A204.1 (cell line): ENCODE measurements around the gene ATG9B.
"Not testable (repeated sequence)": the region's sequence is repeated elsewhere in the genome, so short reads cannot be mapped to it uniquely, and the experiment has no call there.

Experiments
- FAIRE-seq: peaks from 2 replicates; lab custom pipeline; 2012; peaks lifted over from hg19 to GRCh38; lab: Jason Lieb, UNC

Gene ATG9B

DNA sequence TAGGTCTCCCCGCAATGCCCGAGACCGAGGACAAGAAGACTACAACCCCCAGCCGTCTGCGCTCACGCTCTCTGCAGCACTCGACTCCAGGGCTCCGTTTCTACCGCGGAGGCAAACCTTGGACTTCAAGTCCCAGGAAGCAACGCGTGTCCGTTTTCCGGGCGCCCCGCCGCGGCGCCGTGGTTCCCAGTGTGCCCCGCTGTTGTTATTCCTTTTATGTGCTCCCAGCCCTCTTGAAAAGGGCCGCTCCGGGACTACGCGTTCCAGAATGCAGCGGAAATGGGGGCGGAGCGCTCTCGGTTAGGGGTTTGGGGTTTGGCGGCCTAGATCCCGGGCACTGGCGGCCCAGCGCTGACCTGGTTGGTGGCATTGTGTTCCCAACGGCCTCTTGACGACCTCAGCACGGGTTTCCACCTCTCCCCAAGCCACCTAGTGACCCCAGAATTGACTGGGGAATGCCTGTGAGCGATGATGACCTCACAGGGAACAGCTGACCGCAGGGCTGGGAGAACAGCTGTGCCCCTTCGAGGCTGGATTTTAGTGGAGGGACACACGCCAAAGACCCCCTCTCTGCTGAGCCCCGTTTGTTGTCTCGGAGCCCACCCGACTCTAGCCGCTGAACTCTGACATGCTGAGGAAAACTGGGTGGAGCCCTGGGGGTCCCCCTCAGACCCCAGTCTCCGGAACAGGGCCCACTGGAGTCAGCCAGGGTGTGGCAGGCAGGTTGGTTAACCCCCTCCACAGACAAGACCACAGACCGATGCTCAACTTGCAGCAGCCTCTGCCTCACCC is 33.9 kb upstream of the ATG9B start:
- FAIRE-seq = peak; percentile 99

DNA sequence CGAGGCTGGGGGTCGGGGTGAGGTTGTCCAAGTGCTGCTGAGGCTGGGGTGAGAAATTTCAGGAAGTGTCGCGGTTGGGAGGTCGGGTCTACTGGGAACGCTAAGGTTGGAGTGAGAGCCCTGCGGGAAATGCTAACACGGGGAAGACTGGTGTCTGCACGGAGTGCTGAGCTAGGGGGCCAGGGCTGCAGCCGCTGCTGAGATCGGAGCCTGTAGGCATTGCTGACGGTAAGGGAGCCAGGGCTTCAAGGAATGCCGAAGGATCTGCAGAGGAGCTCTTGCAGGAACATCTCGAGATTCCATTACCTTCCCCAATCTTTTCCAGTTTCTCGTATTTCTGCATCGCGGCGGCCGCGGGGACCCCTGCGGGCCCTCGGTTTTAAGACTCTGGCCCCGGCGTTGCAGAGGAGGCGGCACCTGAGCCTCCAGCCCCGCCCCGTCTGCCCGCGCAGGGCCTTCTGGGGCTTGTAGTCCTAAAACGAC is 33.3 kb upstream of the ATG9B start, which contains the start of gene CDK5:
Gene CDK5, minus strand, starts transcription at position 392 of the 483 bp plus-strand sequence. Its CDS starts 49 bp downstream, at position 343.
- FAIRE-seq = no peak

DNA sequence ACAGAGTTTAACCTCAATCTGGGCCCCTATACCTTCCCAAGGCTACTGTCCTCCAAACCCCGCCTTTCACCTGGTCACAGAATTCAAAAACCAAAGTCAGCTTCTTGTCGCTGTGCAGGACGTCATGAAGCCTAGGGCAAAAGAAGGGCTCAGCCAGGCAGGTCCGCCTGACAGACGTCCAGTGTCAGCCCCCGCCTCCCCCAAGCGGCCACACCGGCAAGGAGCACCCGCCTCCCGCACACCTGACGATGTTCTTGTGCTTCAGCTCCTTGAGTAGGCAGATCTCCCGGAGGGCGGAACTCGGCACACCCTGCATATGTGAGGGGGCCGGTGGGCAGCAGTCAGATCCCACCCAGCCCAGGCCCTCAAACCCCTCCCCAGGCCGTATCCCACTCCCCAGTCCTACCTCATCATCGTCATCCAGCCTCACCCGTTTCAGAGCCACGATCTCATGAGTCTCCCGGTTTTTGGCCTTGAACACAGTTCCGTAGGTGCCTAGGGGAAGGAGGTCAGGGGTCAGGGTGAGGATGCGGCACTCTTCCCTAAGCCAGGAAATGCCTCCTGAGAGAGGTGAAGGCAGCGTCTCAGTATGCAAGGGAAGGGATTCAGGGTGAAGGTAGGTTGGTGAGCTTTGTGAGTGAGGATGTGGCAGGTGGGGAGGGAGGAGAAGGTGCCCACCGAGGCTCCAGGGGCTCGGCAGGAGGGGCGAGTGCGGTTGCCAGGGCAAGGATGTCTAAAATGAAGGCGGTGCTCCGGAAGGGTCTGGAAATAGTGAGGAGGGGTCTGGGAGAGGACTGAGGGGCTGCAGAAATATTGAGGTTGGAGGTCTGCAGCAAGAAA is 32.6 kb upstream of the ATG9B start:
- no peak for FAIRE-seq

DNA sequence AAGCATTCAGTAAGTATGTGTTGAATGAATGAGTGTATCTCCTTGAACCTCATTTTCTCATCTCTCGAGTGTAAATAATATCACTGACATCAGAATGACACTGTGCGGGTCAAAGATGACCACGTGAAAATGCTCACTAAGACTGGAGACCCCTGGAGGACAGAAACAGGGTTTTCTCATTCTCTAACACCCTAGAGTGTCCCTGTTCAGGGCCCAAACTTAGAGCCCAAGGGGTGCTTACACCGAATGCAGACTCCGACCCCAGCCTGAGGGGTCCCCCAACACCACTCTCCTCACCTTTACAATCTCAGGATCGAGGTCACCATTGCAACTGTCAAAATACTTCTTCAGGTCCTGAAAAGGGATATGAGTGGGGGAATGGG is 32.0 kb upstream of the ATG9B start:
- FAIRE-seq = no peak

DNA sequence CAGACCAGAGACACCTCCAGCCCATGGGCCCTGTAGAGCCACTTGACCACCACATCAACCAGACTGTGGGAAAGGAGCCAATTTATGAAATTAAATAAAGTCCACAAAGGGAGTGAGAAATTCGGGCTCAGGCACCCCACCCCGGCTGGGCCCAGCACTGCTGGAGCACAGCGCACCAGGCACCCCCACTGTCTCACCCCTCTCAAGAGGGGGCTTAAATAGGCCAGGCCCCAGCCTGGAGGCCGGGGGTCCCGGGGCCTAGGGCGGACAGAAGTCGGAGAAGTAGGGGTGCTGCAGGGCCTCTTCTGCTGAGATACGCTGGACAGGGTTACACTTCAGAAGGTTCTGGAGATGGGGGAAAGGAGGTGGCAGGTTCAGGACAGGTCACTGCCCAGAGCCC is 29.5 kb upstream of the ATG9B start:
- FAIRE-seq = no peak

DNA sequence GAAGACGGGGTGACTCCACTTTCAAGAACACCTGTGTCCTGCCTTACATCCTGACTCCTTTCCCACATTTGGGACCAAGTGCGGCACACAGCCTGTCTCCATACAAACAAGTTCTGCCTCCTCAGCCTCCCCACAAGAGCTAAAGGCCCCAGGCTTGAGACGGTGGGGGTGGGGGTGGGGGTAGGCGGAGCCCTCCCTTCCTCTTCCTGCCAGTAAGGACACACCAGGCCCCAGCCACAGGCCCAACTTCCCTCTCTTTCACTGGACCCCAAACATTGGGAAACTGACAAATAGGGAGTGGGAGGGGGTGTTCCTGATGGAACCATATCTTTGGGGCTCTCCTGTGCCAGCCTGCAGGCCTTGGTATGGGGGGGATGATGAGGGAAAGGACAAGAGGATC is 28.8 kb upstream of the ATG9B start:
- no peak for FAIRE-seq

DNA sequence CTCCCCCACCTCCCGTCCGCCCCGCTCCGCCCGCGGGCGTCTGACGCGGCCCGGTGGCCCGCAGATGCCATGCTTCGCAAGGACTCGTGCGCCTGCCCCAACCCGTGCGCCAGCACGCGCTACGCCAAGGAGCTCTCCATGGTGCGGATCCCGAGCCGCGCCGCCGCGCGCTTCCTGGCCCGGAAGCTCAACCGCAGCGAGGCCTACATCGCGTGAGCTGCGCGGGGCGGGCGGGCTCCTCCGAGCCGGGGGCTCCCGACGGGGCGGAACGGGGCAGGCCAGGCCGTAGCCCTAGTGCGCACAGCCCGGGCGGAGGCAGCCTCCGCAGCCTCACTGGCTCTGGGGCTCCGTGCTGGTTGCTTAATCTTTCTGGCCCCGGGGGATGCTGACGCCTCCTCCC is 26.8 kb upstream of the ATG9B start:
- FAIRE-seq = no peak

DNA sequence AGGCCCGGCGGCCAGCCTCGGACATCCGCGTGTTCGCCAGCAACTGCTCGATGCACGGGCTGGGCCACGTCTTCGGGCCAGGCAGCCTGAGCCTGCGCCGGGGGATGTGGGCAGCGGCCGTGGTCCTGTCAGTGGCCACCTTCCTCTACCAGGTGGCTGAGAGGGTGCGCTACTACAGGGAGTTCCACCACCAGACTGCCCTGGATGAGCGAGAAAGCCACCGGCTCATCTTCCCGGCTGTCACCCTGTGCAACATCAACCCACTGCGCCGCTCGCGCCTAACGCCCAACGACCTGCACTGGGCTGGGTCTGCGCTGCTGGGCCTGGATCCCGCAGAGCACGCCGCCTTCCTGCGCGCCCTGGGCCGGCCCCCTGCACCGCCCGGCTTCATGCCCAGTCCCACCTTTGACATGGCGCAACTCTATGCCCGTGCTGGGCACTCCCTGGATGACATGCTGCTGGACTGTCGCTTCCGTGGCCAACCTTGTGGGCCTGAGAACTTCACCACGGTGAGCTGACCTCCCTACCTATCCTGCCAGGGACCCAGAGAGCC is 24.7 kb upstream of the ATG9B start:
- FAIRE-seq = no peak

DNA sequence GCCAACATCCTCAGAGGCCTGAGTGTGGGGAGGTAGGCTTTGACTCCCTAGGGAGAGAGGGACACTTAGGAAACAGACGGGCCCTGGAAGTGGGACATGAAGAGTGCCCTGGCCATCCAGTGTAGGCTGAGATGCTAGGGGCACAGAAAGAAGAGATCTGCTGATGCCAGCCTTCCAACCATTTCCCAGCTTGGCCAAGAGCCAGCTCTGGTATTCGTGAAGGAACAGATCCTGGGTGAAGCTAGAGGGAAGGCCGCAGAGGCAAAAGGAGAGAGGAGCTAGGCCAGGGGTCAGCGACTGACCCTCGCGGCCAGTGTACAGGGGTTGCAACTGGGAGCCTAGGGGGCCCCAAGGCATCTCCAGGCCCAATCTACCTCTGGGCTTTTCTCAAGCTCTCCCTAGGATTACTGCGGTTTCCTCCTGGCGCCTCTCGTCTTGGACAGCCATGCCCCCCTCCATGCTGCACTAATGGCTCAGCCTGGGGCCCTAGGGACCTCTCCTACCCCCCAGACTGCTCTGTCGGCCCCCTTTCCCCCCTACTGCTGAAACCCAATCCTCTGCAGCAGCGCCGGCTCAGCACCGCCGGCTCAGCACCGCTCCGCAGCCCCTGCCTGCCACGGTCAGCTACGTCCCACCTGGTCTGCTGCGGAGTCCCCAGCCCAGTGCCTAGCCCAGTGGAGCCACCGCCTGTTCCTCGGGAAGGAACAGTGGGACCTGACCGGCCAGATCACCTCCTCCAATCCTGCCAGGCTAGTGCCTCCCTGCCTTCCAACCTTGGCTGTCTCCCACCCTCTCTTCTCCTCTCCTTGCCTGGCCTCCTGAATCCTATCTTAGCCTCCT is 23.9 kb upstream of the ATG9B start, which contains the start of gene ASIC3:
Gene ASIC3, plus strand, starts transcription at position 556 of the 840 bp plus-strand sequence. CDS start 355 bp downstream, outside the sequence.
- no peak for FAIRE-seq

DNA sequence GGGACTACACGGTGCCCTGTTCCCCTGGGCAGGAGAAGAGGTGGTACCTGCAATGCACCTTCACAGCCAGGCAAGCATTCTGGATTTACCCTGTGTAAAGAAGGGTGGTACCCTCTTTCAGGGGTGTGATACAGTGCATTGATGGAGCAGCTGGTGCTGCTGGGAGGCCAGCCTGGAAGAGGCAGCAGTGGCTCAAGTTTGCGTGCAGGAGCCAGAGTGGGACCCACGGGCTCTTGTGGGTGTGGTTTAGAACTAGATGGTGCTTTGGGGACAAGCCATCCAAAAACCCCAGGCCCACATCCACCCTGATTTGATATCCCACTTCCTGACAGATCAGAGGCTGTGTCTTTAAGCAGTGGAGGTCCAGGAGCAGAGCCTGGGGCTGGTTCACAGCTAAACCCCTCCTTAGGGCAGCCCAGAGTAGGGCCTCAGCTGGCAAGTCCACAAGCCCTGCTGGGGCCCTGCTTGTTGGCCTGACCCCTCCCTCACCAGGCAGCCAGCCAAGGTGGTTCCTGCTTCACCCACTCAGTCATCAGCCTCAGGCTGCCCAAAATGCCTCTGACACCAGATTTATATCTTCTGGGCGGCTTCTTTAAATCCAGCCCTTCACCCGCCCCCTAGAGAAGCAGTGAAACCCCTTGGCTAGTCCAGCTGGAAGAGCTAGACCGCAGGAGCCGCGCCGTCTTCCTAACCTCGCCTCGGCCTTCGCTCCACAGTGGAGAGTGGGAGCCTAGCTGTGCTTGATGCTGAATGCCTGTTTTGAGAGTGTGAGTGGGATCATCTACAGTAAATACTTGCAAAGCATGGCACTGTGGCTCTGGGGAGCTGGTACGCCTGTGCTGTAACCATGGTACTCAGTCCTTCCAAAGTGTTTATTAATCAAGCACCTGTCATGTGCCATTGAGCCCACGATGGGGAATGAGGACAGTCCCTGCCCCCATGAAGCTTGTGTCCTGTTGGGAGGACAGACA is 22.6 kb upstream of the ATG9B start:
- FAIRE-seq = no peak

DNA sequence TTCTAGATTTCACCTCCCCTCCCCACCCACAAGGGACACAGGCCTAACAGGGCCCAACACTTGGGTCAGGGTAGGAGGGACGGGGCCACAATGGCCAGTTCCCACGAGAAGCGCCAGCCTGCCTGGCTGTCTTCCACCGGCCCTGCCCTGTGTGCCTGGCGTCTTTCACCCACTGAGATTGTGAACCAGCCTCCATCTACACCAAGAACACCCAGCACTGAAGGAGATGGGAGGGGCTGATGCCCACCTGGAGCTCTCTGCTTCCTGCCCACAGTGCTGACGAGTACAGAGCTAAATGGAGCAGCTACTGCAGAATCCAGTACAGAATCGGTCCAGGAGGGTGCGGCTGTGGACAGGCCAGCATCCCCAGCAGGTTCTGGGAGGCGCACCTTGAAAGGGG is 21.7 kb upstream of the ATG9B start:
- no peak for FAIRE-seq

DNA sequence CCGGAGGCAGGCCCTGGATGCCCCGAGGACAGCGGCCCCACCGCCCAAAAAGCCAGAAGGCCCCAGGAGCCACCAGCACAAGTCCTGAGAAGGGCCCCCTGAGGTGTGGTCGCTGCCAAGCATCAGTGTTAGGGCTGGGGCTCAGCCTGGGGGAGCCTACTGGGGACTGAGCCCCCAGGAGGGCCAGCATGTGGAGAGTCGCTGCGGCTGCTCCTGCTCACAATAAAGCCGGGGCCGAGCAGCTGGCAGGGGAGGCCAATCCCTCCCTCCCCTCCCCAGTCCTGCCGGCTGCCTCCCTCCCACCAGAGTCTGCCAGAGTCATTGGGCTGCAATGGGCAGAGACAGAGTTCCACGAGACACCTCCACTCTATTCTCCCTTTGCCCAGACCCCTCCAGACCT is 21.0 kb upstream of the ATG9B start:
- no peak for FAIRE-seq

DNA sequence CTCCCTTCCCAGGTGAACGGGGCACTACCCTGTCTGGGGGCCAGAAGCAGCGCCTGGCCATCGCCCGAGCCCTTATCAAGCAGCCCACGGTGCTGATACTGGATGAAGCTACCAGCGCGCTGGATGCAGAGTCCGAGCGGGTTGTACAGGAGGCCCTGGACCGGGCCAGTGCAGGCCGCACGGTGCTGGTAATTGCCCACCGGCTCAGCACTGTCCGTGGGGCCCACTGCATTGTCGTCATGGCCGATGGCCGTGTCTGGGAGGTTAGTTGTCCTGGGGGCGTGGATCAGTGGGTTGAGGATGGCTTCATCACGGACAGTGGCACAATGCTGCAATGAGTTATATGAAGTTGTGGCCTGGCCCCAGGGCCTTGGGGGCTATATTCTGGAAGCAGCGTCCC is 19.7 kb upstream of the ATG9B start:
- FAIRE-seq = no peak

DNA sequence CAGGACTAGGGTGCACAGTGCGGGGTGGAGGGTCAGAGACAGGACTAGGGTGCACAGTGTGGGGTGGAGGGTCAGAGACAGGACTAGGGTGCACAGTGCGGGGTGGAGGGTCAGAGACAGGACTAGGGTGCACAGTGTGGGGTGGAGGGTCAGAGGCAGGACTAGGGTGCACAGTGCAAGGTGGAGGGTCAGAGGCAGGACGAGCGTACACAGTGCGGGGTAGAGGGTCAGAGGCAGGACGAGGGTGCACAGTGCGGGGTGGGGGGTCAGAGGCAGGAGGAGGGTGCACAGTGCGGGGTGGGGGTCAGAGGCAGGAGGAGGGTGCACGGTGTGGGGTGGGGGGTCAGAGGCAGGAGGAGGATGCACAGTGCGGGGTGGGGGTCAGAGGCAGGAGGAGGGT is 19.2 kb upstream of the ATG9B start:
- not testable (repeated sequence) for FAIRE-seq

DNA sequence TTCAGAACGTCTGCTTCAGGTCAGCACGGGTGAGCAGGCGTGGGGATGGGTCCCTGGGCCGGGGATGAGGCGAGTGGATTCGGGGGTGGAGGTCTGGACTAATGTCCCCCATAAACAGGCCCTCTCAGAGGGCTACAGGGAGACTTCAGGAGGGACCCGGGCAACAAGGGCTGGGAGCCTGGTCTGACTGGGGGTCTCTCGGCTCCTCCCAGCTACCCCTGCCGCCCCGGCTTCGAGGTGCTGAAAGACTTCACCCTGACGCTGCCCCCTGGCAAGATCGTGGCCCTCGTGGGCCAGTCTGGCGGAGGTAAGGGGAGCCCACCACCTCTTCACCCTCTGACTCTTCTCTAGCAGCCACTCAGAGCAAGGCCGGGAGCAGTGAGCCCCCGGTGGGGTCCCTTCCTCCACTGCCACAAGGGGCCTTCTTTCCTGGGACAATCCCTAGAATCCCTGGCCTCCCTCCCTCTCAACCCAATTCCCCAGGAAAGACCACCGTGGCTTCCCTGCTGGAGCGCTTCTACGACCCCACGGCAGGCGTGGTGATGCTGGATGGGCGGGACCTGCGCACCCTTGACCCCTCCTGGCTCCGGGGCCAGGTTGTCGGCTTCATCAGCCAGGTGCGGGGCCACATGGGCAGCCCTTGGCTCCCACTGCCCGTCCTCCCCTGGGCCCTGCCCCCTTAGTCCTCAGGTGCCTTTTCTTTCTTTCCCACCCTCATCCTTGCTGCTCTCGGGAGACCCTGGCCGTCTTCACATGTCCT is 16.5 kb upstream of the ATG9B start:
- no peak for FAIRE-seq

DNA sequence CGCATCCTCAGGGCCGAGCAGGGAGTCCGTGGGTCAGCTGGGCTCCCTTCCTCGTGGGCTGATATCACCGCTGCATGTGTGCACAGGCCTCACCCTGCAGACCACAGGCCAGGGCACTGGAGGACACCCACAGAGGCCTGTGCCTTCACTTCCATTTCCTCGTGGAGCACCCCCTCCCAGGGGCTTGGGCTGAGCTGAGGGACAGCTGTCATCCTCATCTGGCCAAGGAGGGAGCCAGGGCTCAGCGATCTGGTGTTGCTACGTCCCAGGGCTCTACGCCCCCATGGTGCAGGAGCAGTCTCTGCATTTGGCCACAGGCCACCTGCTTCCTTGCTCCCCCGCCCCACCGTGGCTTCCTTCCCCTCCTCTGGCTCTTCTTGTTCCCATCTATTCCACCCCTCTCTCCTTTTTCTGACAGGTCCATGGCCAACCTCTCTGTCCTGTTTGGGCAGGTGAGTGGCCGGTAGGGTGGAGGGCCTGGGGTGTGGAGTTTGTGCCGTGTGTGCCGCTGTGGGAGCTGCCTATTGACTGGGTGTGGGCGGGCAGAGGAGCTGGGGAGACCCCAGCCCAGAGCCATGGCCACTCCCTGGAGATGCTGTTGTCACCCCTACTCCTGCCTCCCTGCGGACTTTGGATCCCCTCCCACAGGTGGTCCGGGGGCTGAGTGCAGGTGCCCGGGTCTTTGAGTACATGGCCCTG is 15.7 kb upstream of the ATG9B start:
- no peak for FAIRE-seq

DNA sequence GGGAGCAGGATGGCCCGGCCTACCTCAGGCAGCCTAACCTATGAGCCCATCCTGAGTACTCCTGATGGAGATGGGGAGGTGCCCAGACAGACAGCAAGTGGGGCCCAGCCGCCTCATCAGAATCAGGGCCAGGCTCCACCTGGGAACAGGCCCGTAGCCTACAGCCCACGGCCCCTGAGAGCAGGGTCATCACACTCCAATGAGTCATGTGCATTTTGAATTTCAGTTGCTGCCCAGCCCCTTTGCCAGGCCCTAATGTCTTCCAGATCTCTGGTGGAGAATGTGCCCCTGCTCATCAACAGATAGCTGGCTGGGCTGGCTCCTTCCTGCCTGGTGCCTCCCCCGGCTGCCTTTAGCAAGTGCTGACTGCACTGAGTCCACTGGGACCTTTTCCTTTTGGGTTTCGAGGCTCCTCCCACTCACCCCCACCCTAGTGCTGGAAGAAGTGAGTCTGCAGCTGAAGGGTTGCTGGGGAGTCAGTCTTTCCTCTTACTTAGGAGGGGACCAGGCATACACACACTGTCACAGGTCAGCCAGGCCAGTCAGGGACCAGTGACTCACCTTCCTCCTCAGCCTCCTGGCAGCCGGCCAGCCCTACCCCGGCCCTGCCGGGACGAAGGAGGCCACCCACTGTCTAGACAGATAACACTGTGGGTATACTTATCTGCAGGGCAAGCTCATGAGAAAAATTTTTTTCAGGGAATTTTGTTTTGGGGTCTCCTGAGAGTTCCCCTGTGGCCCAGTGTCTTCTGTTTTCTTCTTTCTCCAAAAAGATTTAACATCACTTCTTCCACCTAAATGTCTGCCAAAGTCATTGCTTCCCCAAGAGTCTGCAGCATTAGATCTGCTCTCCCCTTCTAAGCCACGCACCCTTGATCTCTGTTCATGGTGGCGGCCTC is 14.9 kb upstream of the ATG9B start:
- FAIRE-seq = no peak

DNA sequence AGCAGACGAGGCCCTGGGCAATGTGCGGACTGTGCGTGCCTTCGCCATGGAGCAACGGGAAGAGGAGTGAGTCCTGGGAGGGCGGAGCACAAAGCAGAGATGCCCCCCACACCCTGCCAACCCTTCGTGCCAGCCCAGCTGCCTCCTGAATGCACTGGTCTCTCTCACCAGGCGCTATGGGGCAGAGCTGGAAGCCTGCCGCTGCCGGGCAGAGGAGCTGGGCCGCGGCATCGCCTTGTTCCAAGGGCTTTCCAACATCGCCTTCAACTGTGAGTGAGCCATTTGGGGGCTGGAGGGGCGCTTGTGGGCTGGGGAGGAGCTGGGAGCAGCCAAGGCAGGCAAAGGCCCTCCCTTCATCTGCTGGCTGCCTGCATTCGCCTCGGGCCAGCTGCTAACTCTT is 11.6 kb upstream of the ATG9B start:
- FAIRE-seq = no peak
